Smooth muscle cell of the brain vasculature (primary cell): ENCODE results near the gene RAVER2.

Source experiments
- DNase-seq: peaks from one replicate; pipeline ENCODE4 v3.0.0-alpha.2; 2012; ENCODE audit warnings: low read depth, low spot score

Gene RAVER2

DNA sequence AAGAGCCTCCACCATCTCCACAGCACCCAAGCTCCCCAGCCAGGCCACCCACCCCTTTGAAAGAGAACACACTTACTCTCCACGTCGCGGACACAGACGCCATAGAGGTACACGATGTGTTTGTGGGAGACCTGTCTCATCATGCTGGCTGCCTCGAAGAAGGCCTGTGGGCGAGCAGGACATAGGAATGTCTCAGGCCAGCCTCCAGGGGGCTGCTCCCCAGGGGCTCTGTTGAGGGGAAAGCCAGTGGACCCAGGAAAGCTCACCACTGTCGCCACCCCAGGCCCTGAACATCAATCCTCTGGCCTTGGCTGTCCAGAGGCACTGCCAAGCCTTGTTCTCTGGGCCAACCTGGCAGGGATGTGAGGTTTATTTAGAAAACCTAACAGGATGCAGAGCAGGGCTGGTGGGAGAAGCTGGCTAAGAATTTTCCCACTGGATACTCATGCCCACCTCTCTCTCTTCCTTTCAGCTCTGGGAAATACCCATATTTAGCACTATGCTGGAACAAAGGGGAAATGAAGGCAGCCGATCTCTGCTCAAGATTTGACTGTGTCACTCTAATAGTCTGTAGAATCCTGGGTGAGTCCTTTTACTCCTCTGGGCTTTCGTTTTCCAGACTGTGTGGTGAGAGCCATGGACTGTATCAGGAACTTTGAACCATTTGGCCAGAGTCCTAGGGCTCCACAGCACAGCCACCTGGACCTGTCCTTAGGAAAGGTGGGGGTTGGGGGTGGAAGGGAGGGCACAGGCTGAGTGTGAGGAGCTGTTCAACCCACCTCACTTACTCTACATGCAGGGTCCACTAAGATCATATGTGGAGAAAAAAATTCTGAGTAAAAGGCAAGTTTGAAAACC lies 101.9 kb downstream of the RAVER2 start:
- DNase-seq, result no peak

DNA sequence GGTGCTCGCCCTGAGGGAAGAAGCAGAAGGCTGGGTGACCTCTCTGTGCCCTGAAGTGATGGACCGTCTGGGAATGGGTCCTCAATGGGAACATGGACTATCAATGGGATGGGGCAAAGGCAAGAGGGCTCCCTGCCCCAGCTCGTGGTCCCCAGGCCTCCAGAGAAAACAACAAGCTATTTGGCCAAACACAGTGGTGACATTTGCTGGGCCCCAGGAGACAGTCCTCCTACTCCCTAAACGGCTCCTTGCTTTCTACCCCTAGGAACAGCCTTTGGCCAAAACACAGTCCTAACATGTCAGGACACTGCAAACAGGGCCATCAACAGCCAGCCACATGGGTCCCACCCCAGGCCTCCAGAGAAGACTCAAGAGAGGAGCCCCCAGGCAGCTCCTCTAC lies 102.8 kb downstream of the RAVER2 start:
- no peak for DNase-seq

DNA sequence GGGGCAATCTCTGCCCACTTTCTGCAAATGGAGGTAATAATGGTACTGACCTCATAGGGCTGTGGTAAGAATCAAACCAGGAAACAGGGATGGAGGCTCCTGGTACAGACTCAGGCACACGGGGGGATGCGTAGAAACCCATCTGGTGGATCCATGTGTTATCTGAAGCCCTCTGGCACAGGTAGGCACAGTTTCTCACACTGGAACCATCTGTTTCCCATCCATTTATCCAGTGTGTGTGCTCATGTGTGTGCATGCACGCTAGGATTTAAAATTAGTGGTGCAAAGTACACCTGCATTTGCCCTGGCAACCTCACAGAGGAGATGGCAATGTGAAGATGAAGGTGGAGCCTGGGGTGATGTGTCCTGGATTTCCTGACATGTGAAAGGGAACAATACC lies 103.3 kb downstream of the RAVER2 start:
- no peak for DNase-seq

DNA sequence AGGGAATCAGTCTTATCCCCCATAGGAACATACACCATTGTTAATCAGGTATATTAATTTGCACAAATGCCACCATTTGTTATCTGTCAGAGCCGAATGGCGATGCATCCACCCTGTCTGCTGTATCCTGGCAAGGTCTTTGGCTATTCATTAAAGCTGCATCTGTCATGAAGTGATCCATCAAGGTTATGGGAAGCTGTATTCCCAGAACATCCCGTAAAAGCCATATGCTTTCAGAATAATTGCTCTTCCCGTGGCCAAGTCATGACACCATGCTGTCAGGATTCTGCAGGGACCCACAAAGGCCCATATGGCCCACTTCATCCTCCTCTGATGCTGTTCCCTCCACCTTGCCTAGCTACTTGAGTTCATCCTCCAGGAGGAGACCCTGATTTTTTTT lies 103.9 kb downstream of the RAVER2 start:
- no peak for DNase-seq

DNA sequence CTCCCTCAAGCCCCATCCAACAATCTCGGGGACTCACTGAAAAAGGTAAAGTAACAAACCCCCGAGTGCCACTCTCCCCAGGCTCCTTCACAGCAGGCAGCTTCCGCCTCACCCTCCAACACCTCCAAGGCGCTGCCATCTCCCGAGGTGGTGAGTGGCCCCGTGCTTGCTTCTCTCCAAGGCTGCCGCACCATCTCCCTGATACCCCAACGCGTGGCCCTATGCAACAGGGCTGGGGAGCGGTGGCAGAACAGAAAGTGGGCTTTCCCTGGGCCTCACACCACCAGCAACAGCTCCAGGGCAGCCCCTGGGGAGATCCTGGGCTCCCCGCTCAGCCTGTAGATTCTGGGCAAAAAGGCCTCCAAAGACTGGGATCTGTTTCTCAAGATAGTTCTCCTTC lies 105.1 kb downstream of the RAVER2 start:
- no peak for DNase-seq

DNA sequence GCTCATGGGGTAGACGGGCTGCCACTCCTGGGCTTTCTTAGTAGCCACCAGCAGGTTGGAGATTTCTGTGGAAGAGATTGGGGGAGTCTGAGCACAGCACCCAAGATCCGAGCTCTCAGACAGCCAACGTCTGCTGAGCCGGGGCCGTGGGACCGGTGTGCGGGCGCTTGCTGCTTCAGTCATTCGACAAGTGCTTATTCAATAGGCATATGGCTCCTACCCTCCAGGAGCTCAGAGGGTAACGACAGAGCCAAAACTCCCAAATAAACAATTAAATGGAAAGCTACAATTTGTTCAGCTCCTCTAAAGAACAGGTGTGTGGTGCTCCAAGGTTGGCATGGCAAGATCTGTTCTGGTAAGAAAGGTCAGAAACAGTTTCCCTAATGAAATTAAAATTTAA lies 106.0 kb downstream of the RAVER2 start:
- DNase-seq, result no peak

DNA sequence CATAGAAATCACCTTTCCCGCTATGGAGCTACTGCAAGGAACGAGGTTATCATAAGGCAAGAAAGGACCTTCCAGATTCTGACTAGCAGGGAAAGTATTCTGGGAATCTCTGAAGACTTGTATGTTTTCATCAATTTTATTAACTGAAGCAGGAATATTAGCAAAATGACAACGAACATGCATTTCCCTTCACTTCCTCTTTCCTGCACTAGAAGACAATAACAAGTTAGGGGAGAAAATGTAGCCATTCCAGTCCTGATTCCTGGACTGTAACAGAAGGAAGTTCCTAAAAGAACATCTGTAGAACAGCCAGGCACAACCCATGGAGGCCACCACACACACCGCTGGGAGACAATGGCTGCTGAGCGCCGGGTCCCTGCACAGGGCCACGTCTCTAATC lies 106.8 kb downstream of the RAVER2 start:
- DNase-seq, result no peak

DNA sequence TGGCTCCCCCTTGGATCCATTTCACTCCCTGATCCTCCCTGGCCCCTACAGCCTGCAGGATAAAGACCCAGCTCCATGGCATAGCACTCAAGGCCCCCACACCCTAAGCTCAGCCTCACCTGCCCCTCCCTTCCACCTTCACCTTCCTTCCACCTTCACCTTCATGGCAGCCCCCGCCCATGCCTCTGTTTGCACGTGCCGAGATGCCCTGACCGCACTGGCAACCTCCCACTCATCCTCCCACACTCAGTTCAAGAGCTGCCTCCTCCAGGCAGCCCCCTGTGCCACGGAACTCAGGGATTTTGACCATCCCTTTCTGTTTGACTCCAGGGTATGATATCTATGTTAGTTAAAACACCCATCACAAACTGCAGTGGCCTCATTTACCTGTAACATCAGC lies 109.8 kb downstream of the RAVER2 start:
- no peak for DNase-seq

DNA sequence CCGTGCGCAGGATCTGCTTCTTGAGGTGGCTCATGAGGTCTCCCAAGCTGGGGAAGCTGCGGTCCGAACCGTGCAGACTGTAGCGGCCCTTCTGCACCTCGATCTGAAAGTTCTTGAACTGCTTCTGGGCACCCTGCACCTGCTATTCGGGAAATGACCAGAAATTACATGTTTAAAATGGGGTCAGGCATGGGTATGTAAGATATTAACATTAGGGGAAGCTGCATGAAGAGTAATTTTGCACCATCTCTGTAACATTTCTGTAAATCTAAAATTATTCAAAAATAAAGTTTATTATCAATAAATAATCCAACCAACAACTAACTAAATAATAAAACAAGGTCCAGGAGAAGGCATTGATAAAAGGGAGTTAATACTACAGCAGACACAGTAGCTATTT lies 110.7 kb downstream of the RAVER2 start:
- no peak for DNase-seq

DNA sequence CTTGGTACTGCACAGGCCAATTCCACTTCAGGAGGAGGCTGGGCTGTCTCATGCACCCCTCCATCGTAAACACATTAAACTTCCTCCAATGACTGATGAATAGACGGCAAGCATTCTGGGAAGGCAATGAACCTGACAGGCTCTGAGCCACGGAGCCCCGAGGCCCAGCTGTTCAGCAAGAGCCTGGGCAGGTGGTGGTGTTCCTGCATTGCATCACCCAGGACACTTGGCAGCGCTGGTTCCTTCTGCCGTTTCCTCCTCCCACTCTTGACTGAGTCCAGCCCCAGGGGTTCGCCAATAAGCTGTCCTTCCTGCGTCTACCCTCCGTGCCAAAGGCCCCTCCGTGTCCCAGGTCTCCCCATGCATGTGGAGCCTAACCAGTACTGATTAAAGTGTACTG lies 111.7 kb downstream of the RAVER2 start:
- no peak for DNase-seq

DNA sequence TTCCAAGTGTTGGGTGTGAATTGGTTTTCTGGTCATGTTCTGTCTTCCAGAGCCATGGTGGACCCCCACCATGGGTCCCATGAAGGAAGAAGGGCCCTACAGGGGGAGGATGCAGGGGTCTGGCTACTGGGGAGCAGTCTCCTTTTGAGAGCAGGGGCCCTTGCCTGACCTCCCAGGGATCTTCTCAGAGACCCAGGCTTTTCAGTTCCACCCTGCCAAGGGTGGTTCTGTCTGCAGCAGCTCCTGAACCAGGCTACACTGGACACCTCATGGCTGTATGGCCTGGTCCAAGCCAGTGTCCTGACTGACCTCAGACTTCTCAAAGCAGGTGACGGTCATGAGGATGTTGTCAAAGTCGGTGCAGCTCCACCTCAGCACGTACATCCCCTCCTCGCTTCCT lies 112.5 kb downstream of the RAVER2 start:
- DNase-seq, result no peak

DNA sequence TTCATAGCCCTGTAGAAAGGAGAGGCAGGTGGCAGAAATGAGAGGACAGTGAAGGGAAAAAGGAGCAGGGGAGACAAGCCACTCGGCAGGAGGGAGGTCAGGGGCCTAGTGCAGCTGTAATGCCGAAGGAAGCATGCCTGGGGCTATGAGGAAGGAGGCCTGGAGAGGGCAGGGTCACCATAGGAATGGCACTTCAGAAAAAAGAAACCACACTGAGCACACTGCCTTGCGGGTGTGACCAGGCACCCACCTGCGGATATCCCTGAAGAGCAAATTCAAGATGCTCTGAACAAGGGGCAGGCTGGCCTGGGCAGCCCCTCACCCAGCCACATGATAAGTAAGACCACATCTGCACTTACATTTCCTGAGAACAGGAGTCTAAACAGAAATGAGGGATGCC lies 116.7 kb downstream of the RAVER2 start:
- peak; percentile 15 for DNase-seq

DNA sequence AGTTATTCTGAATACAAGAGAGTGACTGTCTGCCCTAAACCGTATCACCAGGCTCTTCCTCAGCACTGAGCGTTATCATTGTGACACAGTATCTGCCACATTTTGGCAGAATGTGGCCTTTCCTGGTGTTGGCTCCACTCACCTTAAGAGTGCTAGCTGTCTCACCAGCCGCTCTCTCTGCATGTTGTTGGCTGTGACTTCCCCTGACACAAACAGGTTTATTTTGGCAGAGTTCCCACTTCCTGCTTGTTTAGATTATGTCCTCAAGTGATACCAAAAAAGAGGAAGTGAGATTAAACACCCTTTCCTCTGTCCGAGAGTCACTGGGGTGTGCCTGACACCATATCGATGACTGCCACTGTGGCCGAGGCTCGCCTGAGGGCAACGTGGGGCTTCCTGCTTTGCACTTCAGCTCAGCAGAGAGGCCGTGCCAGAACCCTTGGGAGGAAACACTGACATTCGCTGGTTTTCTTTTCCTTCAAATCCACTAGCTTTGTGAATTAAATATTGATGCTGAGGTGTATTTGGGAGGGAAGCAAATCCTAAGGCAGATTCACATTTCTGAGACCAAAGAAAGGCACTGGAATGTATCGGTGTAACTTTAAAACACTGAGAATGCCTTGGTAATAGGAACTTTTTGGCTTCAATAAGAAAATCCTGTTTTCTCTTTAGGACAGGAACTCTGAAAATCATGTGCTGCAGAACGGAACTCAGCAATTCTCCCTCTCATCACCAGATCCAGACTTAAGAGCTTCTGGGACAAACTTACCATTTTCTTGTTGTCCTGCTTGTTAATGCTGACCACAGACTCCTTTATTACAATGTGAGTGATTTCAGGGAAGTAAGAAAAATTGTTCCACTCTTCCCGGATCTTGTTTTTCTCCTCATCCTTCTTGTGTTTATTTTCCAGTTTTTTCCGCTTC lies 119.4 kb downstream of the RAVER2 start:
- no peak for DNase-seq

DNA sequence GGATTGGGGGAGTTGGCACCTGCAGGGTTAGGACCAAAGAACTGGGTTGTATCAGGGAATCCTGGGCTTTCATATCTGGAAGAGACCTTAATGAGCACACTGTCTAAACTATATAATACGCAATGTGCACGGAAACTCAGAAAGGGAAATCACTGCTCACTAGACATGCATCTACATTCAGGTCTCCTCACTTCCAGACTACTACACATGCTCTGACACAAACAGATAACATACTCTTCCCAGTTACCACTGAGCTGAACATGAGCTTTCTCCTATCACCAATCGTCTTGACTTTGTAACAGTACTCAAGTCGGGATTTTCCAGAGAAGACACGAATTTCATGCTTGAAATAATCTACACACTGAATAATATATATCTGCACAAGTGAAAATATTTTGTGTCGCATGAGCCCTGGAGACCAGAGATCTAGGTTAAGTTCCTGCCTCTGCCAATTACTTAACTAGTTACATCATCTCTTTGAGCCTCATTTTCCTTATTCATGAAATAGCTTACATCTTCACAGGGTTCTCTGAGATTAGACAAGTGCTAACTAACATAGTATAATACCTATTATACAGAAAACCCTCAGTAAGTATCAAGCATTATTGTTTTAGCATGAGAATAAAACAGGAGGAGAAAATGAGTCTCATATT lies 120.4 kb downstream of the RAVER2 start:
- DNase-seq, result no peak

DNA sequence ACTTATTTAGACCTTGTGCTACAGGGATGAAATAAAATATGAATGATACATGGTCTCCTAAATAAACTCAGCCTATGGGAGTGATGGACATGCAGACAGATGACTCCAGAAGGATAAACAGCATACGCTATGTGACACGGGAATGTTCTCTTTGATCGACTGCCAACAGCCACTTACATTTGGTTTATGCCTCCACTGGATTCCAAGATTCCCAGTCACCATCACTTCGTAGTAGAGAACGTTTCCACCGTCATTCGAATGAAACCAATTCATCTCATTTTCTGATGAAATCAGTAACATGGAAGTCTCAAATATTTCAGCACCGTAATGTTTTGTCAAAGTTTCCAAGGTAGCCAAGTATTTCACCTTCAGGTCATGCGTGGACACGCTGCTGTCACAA lies 121.8 kb downstream of the RAVER2 start:
- DNase-seq, result no peak

DNA sequence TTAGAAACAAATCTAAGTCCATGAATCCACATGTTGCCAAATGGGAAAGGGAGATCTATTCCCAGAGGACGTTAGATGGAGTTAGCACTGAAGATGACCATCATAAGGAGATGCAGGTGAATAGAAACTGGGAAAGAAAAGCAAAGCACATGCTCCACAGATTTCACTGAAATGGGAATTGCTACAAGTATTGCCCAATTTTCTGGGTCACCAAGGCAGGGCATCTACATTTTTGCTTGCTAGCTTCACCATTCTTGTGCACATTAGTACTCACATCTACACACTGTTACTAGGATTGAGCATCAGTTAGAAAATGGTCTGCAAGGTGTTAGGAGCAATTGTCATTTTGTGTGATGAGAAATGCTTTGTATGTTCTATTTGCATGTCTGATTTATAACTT lies 122.4 kb downstream of the RAVER2 start:
- no peak for DNase-seq

DNA sequence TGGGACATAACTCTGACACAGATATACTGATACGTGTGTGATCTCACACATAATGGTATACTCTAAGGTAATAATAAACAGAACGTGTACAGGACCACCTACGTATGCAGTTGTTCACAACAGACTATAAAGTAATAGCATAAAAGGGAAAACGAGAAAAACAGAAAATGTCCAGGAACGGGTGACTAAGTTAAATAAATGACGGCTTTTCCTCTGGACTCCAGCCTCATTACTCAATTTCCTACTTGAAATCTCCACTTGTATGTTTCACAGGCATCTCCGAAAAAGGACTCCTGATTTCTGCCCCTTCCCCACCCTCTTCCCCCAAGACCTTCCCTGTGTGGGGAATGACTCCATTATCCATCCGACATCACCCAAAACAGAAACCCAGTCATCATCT lies 126.4 kb downstream of the RAVER2 start:
- no peak for DNase-seq

DNA sequence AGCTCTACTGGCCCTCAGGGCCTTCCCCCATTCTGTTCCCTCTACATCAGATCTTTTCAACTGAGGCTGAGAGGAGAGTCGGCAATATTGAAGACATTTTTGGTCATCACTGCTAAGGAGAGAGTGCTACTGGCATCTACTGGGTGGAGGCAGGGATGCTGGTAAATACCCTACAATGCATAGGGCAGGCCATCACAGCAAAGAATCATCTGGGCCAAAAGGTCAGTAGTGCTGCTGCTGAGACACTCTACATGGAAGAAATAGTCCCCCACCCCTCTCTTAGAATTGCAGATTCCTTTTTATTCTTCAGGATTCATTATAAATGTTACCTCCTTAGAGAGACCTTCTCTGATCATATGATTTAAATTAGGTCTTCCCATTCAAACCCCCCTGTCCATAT lies 127.2 kb downstream of the RAVER2 start:
- DNase-seq, result no peak

DNA sequence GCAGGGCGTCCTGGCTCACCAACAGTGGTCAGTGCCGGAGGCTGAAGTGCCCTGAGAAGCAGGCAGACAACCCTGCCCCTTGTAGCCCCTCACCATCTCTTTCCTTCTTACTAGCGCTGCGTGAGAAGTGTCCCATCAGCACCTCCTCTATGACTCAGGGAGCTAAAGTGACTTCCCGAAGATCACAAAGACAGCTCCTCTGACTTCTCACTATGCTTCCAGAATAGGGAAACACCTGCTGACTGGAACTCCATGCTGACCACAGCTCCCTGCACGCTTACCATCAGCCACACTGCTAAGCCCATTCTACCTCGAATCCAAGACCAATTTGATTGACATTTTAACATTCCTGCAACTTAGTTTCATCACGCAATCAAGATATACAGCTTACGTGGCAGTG lies 128.7 kb downstream of the RAVER2 start:
- DNase-seq, result no peak

DNA sequence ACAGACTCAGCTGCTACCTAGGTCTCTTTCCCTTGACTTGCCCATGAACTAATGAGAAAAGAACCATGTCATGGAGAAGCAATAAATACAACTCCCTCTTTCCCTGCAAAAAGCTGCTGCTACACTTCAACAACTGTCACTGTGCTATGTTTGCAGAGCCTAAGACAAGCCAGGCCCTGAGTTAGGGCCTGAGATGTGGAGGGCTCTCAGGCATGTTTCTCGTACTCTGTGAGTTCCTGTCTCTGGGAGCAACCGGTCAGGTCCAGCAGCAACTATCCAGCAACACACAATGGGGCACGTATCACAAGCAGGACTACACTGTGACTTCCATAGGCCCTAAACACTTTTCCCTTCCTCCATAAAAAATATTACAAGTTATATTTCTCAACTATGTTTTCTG lies 129.8 kb downstream of the RAVER2 start:
- no peak for DNase-seq

DNA sequence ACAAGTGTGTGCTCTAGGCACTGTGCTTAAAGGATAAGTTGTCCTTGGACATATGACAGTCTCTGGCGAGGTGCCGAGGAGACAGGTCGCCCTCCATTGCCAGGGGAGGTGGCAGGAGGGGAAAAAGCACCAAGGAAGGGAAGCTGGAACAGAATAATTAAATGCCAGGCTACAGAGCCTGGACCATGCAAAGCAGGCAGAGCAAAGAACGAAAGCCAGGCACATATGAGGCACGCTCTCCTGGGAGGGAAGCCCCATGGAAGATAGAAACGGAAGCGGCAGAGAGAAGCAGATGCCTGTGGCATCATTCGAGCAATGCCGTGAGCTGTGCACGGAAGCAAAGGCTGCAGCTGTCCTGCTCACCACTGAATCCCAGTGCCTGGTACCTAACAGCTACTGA lies 130.2 kb downstream of the RAVER2 start:
- no peak for DNase-seq

DNA sequence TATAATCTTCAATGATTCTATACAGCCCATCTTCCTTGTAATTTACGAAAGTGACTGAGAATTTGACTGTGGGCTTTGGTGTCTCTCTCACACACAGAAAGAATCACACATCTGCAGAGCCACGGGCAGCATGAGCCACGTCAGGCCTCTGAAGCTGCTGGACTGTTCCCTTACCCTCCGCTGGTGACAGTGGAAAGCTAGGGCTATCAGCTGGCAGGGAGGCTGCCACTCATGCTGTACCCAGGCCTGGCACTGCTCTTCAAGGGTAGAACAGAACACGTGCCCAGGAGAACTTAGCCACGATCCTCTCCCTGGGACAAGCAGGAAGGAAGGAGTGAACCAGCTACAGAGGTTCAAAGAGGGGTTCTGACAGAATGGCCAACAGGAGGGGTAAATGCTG lies 130.7 kb downstream of the RAVER2 start:
- DNase-seq, result no peak
